Osteocyte (in vitro differentiated cells): ENCODE results near the gene NCAM1. TPM values are rescaled to one million over a fixed set of nuclear protein-coding genes. Genes with fewer than 3 reads are reported as not detected.
"Not testable (repeated sequence)": the region's sequence is repeated elsewhere in the genome, so short reads cannot be mapped to it uniquely, and the experiment has no call there.

Experiments
- DNase-seq: peaks from one replicate; pipeline ENCODE4 v3.0.0; 2021; ENCODE audit warnings: mixed read lengths; ENCODE audit not compliant: unreplicated experiment; ENCODE audit errors: extremely low spot score
- H3K27ac Mint-ChIP-seq: one replicate; pipeline ENCODE4 v1.8.0; 2021; ENCODE audit warnings: mild to moderate bottlenecking, mixed read lengths; ENCODE audit not compliant: unreplicated experiment
- H3K27me3 Mint-ChIP-seq: one replicate; pipeline ENCODE4 v1.8.0; 2021; ENCODE audit warnings: mixed read lengths; ENCODE audit not compliant: unreplicated experiment
- H3K36me3 Mint-ChIP-seq: one replicate; pipeline ENCODE4 v1.8.0; 2021; ENCODE audit warnings: mixed read lengths; ENCODE audit not compliant: unreplicated experiment
- H3K4me1 Mint-ChIP-seq: one replicate; pipeline ENCODE4 v1.8.0; 2021; ENCODE audit warnings: mixed read lengths; ENCODE audit not compliant: unreplicated experiment
- H3K4me3 Mint-ChIP-seq: one replicate; pipeline ENCODE4 v1.8.0; 2021; ENCODE audit warnings: mild to moderate bottlenecking, moderate library complexity, mixed read lengths; ENCODE audit not compliant: unreplicated experiment
- H3K9me3 Mint-ChIP-seq: one replicate; pipeline ENCODE4 v1.8.0; 2021; ENCODE audit warnings: mixed read lengths; ENCODE audit not compliant: unreplicated experiment
- total RNA-seq: library from RNA; stranded (reverse); gene quantifications from 2 replicates; pipeline ENCODE4 v1.2.1, GENCODE V29; 2021
- TF ChIP-seq, protein P1 (sequence below): fragments of 200-600 bp; sonication (generic); IDR thresholded peaks from 2 replicates; pipeline ENCODE4 v1.5.0; 2021; ENCODE audit warnings: antibody characterized with exemption, mild to moderate bottlenecking, moderate library complexity

NCAM1 gene
- total RNA-seq, 1 donor from 2014 or later, result 2.2 TPM

DNA sequence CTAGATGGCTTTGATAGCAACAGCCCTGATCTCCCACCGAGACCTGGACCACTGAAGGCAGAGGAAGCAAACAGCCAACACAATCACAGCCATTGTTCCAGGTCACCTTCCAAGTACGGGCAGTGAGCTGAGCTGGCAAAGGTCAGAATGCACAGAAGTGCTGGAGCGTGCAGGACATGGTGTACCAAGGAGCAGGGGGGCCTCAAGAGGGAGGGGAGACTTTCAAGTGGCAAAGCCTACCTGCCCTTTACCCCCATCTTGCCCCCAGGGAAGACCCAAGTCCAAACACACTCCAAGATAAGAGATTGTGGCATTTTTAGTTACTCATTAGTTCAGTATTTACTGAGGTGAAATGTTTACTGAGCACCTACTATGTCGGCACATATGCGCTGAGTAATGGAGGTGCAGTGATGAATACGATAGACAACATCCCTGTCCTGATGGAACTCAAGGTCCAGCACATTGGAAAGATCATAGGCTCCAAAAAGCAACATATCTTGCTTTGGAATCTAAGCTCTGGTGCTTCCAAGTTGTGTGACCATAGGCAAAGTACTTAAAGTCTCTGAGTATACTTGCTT is 327.2 kb downstream of the NCAM1 start:
- TF ChIP-seq, protein P1, sequence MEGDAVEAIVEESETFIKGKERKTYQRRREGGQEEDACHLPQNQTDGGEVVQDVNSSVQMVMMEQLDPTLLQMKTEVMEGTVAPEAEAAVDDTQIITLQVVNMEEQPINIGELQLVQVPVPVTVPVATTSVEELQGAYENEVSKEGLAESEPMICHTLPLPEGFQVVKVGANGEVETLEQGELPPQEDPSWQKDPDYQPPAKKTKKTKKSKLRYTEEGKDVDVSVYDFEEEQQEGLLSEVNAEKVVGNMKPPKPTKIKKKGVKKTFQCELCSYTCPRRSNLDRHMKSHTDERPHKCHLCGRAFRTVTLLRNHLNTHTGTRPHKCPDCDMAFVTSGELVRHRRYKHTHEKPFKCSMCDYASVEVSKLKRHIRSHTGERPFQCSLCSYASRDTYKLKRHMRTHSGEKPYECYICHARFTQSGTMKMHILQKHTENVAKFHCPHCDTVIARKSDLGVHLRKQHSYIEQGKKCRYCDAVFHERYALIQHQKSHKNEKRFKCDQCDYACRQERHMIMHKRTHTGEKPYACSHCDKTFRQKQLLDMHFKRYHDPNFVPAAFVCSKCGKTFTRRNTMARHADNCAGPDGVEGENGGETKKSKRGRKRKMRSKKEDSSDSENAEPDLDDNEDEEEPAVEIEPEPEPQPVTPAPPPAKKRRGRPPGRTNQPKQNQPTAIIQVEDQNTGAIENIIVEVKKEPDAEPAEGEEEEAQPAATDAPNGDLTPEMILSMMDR, result no peak

DNA sequence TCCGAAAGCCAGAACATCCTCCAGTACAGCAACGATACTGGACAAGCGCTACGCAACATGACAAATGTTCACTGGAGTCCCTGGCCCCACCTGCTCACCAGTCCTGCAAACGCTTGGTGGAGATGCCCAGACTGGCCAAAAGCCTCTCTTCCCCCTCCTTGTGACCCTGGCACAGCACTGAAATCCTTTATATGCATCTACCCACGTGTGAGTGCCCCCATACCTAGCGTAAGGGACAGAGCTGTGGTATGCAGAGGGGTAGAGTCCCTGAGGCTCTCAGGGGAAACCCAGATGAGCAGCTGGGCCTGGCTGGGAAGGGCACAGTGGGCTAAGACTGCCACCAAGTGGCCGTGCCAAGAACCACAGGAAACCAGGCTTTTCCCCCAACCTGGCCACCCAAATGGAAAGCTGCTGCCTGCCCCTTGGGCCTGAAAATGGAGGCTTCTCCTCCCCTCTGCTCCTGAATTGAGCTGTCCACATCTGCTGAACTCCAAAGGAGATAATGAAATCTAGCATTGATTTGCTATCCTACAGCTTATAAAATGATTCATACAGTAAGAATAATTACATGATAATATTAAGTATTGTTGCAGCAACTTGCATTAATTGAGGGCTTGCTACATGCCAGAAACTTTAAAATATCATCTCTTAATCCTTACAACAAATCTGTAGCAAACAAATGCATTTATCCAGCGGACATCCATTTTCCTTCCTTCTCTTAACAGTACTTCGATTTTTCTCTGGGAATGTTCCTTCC is 328.4 kb downstream of the NCAM1 start:
- TF ChIP-seq, protein P1, result peak; percentile 96
- Mint-ChIP-seq H3K4me3 (no peak overlapping the region), H3K36me3 (no peaks in the 10 kb centered on the region), H3K27me3 (peaks cover 42% of the 10 kb centered on the region), H3K27ac (no peak overlapping the region), H3K4me1 (no peaks in the 10 kb centered on the region), H3K9me3 (no peaks in the 10 kb centered on the region)
- peak; percentile 88 for DNase-seq

More for the DNA sequence above, 327.2 kb downstream of the NCAM1 start:
- H3K9me3 Mint-ChIP-seq, result no peaks in the 10 kb centered on the region
- DNase-seq, result peak; percentile 51
- H3K27me3 Mint-ChIP-seq, result peaks cover 31% of the 10 kb centered on the region
- no peaks in the 10 kb centered on the region for H3K4me1 Mint-ChIP-seq
- H3K36me3 Mint-ChIP-seq, result no peaks in the 10 kb centered on the region
- H3K27ac Mint-ChIP-seq, result no peak overlapping the region
- no peak overlapping the region for H3K4me3 Mint-ChIP-seq

DNA sequence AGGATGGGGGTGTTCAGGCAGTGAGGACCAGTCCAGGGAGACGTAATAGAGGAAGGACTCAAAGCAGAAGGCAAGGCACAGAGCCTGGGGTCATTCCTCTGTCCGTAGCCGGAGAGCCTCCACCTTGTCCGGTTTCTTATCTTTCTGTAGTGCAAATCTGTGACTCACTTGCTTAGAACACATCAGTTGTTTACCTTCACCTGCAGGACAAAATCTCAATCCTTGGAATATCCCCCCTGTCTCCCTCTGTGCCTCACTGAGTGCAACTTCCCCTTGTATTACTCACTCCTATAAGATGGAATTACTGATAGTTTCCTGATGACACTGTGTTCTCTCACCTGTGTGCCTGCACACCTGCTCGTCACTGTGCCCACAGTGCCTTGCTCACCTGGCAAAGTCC is 332.7 kb downstream of the NCAM1 start:
- H3K4me3 Mint-ChIP-seq, result no peak overlapping the region
- no peak overlapping the region for H3K27ac Mint-ChIP-seq
- DNase-seq, result no peak
- no peaks in the 10 kb centered on the region for H3K36me3 Mint-ChIP-seq
- no peaks in the 10 kb centered on the region for H3K9me3 Mint-ChIP-seq
- H3K27me3 Mint-ChIP-seq, result peaks cover 50% of the 10 kb centered on the region
- TF ChIP-seq, protein P1, result no peak
- peaks cover 6% of the 10 kb centered on the region for H3K4me1 Mint-ChIP-seq

DNA sequence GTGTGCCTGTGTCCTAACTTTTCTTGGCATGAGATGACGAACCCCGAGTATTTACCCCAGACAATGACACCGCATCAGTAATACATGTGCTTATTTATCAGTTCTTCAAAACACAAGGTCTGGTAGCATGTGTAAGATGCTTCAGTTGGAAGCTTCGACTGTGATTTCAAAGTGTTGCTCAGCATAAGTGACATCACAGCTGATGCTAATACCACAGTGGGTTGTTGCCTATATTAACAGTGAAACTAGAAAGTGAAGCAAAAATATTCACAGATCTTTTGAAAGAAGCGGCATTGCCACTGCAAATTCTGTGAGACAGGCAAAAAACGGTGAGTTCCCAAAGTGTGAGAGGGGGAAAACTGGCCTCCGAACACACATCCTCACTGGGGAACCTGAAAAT is 334.8 kb downstream of the NCAM1 start:
- Mint-ChIP-seq H3K27ac (no peak overlapping the region), H3K4me3 (no peak overlapping the region), H3K36me3 (no peaks in the 10 kb centered on the region), H3K27me3 (peaks cover 65% of the 10 kb centered on the region), H3K9me3 (no peaks in the 10 kb centered on the region), H3K4me1 (peaks cover 6% of the 10 kb centered on the region)
- no peak for DNase-seq
- TF ChIP-seq, protein P1, result no peak

DNA sequence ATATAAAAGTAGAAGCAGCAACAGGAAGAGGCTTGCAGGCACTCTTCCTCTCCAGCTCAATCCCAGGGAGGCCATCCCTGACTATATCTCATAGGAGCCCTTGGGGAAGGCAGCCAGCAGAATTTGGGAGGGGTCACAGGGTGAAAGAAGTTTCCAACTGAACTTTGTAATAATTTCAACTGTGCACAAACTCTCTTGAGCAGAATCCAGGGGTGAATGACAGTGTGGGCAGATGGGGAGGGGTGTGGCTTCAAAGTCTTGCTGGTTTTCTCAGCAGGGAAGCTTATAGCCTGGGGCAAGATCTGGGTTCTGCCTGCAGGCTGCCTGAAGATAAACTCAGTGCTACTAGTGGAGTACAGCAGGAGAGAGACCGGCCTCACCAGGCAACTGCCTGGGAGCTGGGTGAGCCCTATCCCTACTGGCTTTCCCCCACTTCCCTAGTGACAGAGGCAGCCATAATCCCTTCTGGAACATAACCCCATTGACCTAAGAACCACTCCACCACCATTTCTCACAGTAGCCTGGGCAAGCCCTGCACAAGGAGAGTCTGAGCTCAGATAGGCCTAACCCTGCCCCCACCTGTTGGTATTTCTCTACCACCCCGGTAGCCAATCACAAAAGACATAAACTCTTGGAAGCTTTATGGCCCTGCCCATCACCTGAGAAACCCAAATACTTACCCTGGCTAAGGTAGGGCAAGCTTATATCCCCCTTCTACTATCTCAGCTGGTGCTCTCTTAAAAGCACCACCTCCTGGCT is 335.4 kb downstream of the NCAM1 start:
- Mint-ChIP-seq H3K4me1 (peaks cover 6% of the 10 kb centered on the region), H3K9me3 (no peaks in the 10 kb centered on the region)

DNA sequence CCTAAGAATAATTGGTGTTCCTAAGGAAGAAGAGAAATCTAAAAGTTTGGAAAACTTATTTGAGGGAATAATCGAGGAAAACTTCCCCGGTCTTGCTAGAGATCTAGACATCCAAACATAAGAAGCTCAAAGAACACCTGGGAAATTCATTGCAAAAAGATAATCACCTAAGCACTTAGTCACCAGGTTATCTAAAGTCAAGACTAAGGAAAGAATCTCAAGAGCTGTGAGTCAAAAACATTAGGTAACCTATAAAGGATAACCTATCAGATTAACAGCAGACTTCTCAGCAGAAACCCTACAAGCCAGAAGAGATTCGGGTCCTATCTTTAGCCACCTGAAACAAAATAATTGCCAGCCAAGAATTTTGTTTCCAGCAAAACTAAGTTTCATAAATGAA is 337.3 kb downstream of the NCAM1 start:
- not testable (repeated sequence) for H3K27ac Mint-ChIP-seq, DNase-seq

More for the DNA sequence above, 335.4 kb downstream of the NCAM1 start:
- no peak for DNase-seq
- TF ChIP-seq, protein P1, result no peak
- H3K27me3 Mint-ChIP-seq, result peaks cover 65% of the 10 kb centered on the region
- no peaks in the 10 kb centered on the region for H3K36me3 Mint-ChIP-seq
- no peak overlapping the region for H3K4me3 Mint-ChIP-seq
- H3K27ac Mint-ChIP-seq, result no peak overlapping the region

More for the DNA sequence above, 337.3 kb downstream of the NCAM1 start:
- not testable (repeated sequence) for H3K4me1 Mint-ChIP-seq, H3K36me3 Mint-ChIP-seq, H3K9me3 Mint-ChIP-seq, H3K4me3 Mint-ChIP-seq
- H3K27me3 Mint-ChIP-seq, result peaks cover 60% of the 10 kb centered on the region
